PC-9 (cell line): ENCODE data around the gene LYZL6. TPM values are rescaled to one million over a fixed set of nuclear protein-coding genes. Genes with fewer than 3 reads are reported as not detected.

Experiments used
- BruUV-seq: library from RNA; stranded (reverse); fragments of 400-500 nt; replicated peaks from 2 replicates; lab custom pipeline; 2021; lab: Mats Ljungman, UMichigan
- CTCF ChIA-PET: fragments of 300-600 bp; sonication (Branson Sonifier 250); formaldehyde crosslinking; loops from one replicate; lab custom pipeline; 2022; ENCODE audit warnings: antibody characterized with exemption; lab: Charles Lee
- POLR2A ChIA-PET: fragments of 300-600 bp; sonication (Branson Sonifier 250); formaldehyde crosslinking; loops from one replicate; lab custom pipeline; 2022; ENCODE audit warnings: antibody characterized with exemption; ENCODE audit not compliant: unreplicated experiment; lab: Charles Lee
- DNase-seq, 2 experiments: peaks; one replicate each; pipeline versions ENCODE4 v3.0.0 to v3.0.0-alpha.2; 2015 to 2022; ENCODE audit warnings: mixed read lengths in 1 of 2
- H2AFZ ChIP-seq: fragments of 200-600 bp; sonication (generic); 2 replicates; pipeline ENCODE4 v1.8.1; 2017; ENCODE audit warnings: antibody characterized with exemption
- H3F3A ChIP-seq: fragments of 200-600 bp; sonication (generic); 2 replicates; pipeline ENCODE4 v1.8.1; 2017; ENCODE audit warnings: antibody characterized with exemption, mild to moderate bottlenecking, low read depth; ENCODE audit not compliant: insufficient read depth
- H3K27ac ChIP-seq: fragments of 200-600 bp; sonication (generic); 2 replicates; pipeline ENCODE4 v1.6.1; 2016; ENCODE audit warnings: mixed run types
- H3K27me3 ChIP-seq: fragments of 200-600 bp; sonication (generic); 2 replicates; pipeline ENCODE4 v1.6.1; 2016; ENCODE audit warnings: low read depth, mixed run types; ENCODE audit not compliant: insufficient read depth
- H3K36me3 ChIP-seq: fragments of 200-600 bp; sonication (generic); 2 replicates; pipeline ENCODE4 v1.6.1; 2016; ENCODE audit warnings: low read depth, mixed run types
- H3K4me1 ChIP-seq: fragments of 200-600 bp; sonication (generic); replicated peaks from 2 replicates; pipeline ENCODE4 v1.6.1; 2016; ENCODE audit warnings: mixed run types; ENCODE audit not compliant: insufficient read depth
- H3K4me2 ChIP-seq: fragments of 200-600 bp; sonication (generic); 2 replicates; pipeline ENCODE4 v1.6.1; 2017; ENCODE audit warnings: mixed run types
- H3K4me3 ChIP-seq: fragments of 200-600 bp; sonication (generic); 2 replicates; pipeline ENCODE4 v1.6.1; 2016; ENCODE audit warnings: mixed run types
- H3K79me2 ChIP-seq: fragments of 200-600 bp; sonication (generic); 2 replicates; pipeline ENCODE4 v1.6.1; 2017; ENCODE audit warnings: low read depth, mixed run types
- H3K9me2 ChIP-seq: fragments of 200-600 bp; sonication (generic); 2 replicates; pipeline ENCODE4 v1.8.1; 2017; ENCODE audit warnings: mild to moderate bottlenecking; ENCODE audit not compliant: insufficient read depth
- H3K9me3 ChIP-seq: fragments of 200-600 bp; sonication (generic); 2 replicates; pipeline ENCODE4 v1.8.1; 2016; ENCODE audit warnings: low read depth; ENCODE audit not compliant: insufficient read depth
- H4K20me1 ChIP-seq: fragments of 200-600 bp; sonication (generic); 2 replicates; pipeline ENCODE4 v1.8.1; 2017; ENCODE audit not compliant: insufficient read depth
- CTCF ChIP-seq: fragments of 200-600 bp; sonication (generic); conservative IDR thresholded peaks from 2 replicates; pipeline ENCODE4 v1.6.1; 2017; ENCODE audit warnings: mixed run types, antibody characterized with exemption, mild to moderate bottlenecking, moderate library complexity
- EZH2 ChIP-seq: fragments of 200-600 bp; sonication (generic); IDR thresholded peaks from 2 replicates; pipeline ENCODE4 v1.8.0; 2017; ENCODE audit warnings: antibody characterized with exemption, low read depth
- intact Hi-C: fragments of 100-400 bp; cut with micrococcal nuclease; formaldehyde crosslinking; loops from one replicate; pipeline ENCODE4 v1.10.0; 2022; ENCODE audit not compliant: unreplicated experiment
- total RNA-seq: library from RNA; stranded (reverse); gene quantifications from 2 replicates; pipeline ENCODE4 v1.2.3, GENCODE V29; 2021

The LYZL6 gene
- total RNA-seq, 1 experiment from 2014 or later = not detected

DNA sequence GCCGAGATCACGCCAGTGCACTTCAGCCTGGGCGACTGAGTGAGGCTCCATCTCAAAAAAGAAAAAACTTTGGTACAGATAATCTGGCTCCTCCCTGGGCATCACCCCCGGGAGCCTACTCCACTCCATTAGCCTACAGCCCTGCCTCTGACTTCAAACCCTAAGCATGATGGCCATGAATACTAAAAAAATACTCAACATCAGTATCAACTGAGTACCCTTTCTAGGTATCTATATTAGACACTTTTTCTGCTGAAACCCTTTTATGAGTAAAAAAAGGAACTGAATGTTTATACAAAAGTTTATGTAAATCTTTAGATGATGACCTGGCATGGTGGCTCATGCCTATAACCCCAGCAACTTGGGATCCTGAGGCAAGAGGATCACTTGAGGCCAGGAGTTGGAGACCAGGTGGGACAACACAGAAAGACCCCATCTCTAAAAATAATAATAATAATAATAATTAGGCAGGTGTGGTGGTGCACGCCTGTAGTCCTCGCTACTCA, 19.9 kb downstream of the LYZL6 start:
- Histone ChIP-seq H3K27ac (no peak overlapping the region), H2AFZ (no peak overlapping the region), H4K20me1 (no peaks in the 10 kb centered on the region), H3K4me1 (no peaks in the 10 kb centered on the region), H3K4me2 (no peak overlapping the region), H3K9me2 (no peaks in the 10 kb centered on the region), H3K79me2 (no peaks in the 10 kb centered on the region), H3K4me3 (no peak overlapping the region), H3K9me3 (no peaks in the 10 kb centered on the region), H3K36me3 (no peaks in the 10 kb centered on the region), H3F3A (no peaks in the 10 kb centered on the region), H3K27me3 (0 out of 2 replicates have a peak, but pooled peaks cover 3% of the 10 kb centered on the region)
- intact Hi-C loops = no loop called here
- TF ChIP-seq EZH2 = no peak
- no peak for TF ChIP-seq CTCF
- POLR2A ChIA-PET = no interaction called here
- no TSS peak for BruUV-seq
- DNase-seq = no peak
- CTCF ChIA-PET = no interaction called here

- no peak overlapping the region for H2AFZ ChIP-seq
- no peak overlapping the region for H3K4me2 ChIP-seq
- H4K20me1 ChIP-seq = no peaks in the 10 kb centered on the region
- 0 out of 2 replicates have a peak, but pooled peaks cover 8% of the 10 kb centered on the region for H3K27me3 ChIP-seq
- ChIA-PET POLR2A (no interaction called here), CTCF (no interaction called here)
- H3K4me3 ChIP-seq = no peak overlapping the region
- no peaks in the 10 kb centered on the region for H3K9me2 ChIP-seq
- no peaks in the 10 kb centered on the region for H3K36me3 ChIP-seq
- H3K27ac ChIP-seq = no peak overlapping the region
- no peaks in the 10 kb centered on the region for H3K79me2 ChIP-seq
- H3F3A ChIP-seq = no peaks in the 10 kb centered on the region
- no peak for DNase-seq
- H3K9me3 ChIP-seq = no peaks in the 10 kb centered on the region
- no TSS peak for BruUV-seq
- TF ChIP-seq EZH2 (no peak), CTCF (no peak)
- intact Hi-C loops = no loop called here
- no peaks in the 10 kb centered on the region for H3K4me1 ChIP-seq
Observed at GRCh38 chr17:35920229-35920628, 23.3 kb downstream of the LYZL6 start.

DNA sequence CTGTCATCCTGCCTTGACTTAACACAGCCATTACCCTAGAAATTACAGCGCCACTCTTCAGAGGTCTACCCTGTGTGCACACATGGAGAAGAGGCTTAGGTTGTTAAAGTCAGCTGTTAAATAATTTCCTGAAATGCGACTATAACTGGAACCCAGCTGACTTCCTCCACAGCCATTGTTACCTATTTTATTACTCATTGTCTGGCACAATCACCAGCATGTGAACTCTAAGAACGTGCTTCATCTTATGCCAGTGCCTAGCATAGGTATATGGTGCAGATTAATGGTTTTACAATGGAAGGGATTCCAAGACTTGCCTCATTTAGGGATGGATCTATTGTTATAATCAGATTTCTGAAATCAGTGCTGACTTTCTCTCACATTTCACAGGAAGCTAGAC, 24.8 kb downstream of the LYZL6 start:
- intact Hi-C loops = no loop called here
- H3K4me1 ChIP-seq = no peaks in the 10 kb centered on the region
- no peaks in the 10 kb centered on the region for H3K36me3 ChIP-seq
- no peak overlapping the region for H3K4me2 ChIP-seq
- H3K79me2 ChIP-seq = no peaks in the 10 kb centered on the region
- no peaks in the 10 kb centered on the region for H4K20me1 ChIP-seq
- ChIA-PET CTCF (no interaction called here), POLR2A (no interaction called here)
- H3K9me3 ChIP-seq = no peaks in the 10 kb centered on the region
- no TSS peak for BruUV-seq
- H3K27ac ChIP-seq = no peak overlapping the region
- no peak overlapping the region for H2AFZ ChIP-seq
- no peaks in the 10 kb centered on the region for H3K9me2 ChIP-seq
- peaks cover 12% of the 10 kb centered on the region; the same call in 1 of the 2 replicates for H3K27me3 ChIP-seq
- H3K4me3 ChIP-seq = no peak overlapping the region
- DNase-seq = no peak
- no peaks in the 10 kb centered on the region for H3F3A ChIP-seq
- TF ChIP-seq CTCF (no peak), EZH2 (no peak)
